ENCODE results near the gene OSBPL6.
"Not testable (repeated sequence)": the region's sequence is repeated elsewhere in the genome, so short reads cannot be mapped to it uniquely, and the experiment has no call there.

Gene OSBPL6

GRCh38 chr2:178301649-178302238, 107.4 kb downstream of the OSBPL6 start:
- DNase-seq (ENCODE audit: low read depth, low spot score): no peak

- DNase-seq (ENCODE audit: low read depth, low spot score): no peak
Measured at GRCh38 chr2:178304333-178304732, 110.0 kb downstream of the OSBPL6 start.

GRCh38 chr2:178306352-178307073, 112.2 kb downstream of the OSBPL6 start:
- no peak for DNase-seq (ENCODE audit: low read depth, low spot score)

- no peak for DNase-seq (ENCODE audit: low read depth, low spot score)
Measured at GRCh38 chr2:178307650-178308049, 113.3 kb downstream of the OSBPL6 start.

- no peak for DNase-seq (ENCODE audit: low read depth, low spot score)
Measured at GRCh38 chr2:178309541-178309940, 115.2 kb downstream of the OSBPL6 start.

GRCh38 chr2:178315078-178315477, 120.8 kb downstream of the OSBPL6 start:
- no peak for DNase-seq (ENCODE audit: low read depth, low spot score)

DNA sequence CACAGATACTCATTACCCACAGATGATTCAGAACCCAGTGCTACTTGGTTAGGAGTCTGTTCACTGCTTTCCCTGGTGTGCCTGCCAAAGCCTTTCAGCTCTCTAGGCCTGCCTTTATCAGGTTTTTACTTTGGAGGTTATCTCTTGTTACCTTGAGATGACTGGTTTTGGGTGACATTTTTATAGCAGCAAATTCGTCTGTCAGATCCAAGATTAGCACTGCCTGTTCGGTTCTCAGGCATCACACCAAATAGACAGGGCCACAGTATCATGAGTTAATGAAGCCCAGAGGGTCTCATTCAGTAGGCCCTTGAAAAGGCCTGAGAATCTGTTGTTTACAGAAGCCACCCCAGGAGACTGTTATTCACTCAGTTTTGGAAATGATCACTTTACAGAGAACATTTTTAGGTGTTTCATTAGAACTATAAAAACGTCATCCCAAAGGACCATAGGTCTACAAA, 121.2 kb downstream of the OSBPL6 start:
- DNase-seq (ENCODE audit: low read depth, low spot score): no peak

DNA sequence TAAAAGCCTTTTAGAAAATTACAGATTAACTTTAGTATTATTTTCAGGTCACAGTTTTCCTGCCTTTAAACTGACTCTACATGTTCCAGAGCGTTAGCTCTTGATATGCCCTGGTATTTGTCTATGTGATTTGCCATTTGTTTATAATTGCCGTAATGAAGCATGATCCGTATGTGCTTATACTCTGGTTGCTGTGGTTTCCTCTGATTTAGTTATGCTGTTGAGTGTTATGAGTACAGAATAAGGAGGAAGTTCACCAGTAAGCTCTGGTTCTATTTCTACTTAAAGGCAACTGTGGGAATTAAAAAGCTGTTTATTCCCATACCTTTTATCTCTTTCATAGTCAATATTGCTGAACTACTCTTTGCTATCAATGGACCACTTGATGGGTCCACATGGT, 123.5 kb downstream of the OSBPL6 start:
- DNase-seq (ENCODE audit: low read depth, low spot score): no peak

DNA sequence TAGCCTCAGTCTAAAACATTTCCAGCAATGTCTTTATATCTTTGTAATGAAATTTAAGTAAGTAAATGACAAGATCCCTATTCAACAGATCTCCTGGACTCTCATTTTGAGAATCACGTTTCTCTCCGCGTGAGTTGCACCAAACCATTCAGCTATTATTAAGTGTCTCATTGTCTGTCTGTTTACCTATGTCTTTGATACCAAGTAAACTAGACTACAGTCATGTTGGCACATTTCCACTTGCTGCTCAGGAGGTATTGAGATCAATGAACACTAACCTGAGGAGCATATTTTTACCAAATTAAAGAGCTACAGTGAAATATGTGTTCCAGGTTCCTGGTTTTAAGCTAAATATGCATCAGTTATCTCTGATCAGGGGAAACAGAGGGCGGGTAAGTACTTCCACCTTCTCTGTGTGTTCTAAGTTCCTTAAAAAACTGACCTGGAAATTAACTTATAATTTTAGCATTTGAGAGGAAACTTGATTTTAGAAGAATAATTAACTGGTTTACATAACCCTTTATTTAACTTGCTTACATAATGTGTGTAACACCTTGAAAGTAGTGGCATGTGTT, 125.8 kb downstream of the OSBPL6 start:
- no peak for DNase-seq (ENCODE audit: low read depth, low spot score)

GRCh38 chr2:178322068-178322467, 127.8 kb downstream of the OSBPL6 start:
- no peak for DNase-seq (ENCODE audit: low read depth, low spot score)

GRCh38 chr2:178323331-178323730, 129.0 kb downstream of the OSBPL6 start:
- DNase-seq (ENCODE audit: low read depth, low spot score): not testable (repeated sequence)

GRCh38 chr2:178324077-178324476, 129.8 kb downstream of the OSBPL6 start:
- no peak for DNase-seq (ENCODE audit: low read depth, low spot score)

DNA sequence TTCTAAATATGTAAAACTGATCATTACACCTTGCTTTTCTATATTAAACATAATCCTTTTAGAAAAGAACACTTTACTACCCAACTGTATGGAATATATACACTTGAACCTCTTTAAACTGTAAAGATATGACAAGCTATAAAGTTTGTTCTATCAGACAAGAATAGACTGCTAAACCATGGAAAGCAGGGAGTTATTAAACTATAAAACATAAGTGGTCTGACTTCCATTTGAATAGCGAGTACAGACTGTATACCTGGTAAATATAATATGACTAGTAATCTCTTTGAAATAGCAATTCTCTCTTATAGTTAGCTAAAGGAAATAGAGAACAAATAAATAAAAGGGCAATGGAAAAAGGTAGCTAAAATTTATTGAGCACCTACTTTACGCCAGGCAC, 131.0 kb downstream of the OSBPL6 start:
- no peak for DNase-seq (ENCODE audit: low read depth, low spot score)

DNA sequence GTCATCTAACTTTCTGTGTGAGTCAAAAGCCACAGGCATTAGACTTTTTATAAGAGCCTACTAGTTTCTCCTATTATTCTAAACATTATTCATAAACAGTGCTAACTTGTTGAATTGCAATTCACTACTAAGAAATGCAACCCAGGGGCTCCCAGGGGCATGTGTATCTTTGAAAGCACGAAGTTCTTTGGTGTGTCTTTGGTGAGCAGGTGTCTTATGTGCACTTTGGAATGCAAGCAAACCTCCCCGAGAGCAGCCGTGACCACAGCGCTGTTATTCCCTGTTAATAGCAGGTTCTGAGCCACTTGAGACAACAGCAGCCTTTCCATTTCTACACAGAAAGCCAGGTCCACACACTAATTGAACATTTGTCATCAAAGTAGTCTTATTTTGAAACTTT, 133.2 kb downstream of the OSBPL6 start:
- DNase-seq (ENCODE audit: low read depth, low spot score): no peak

GRCh38 chr2:178328037-178328436, 133.7 kb downstream of the OSBPL6 start:
- no peak for DNase-seq (ENCODE audit: low read depth, low spot score)

- DNase-seq (ENCODE audit: low read depth, low spot score): no peak
Measured at GRCh38 chr2:178330175-178331017, 136.1 kb downstream of the OSBPL6 start.

- no peak for DNase-seq (ENCODE audit: low read depth, low spot score)
Measured at GRCh38 chr2:178331474-178332432, 137.4 kb downstream of the OSBPL6 start.

- no peak for DNase-seq (ENCODE audit: low read depth, low spot score)
Measured at GRCh38 chr2:178333851-178334250, 139.5 kb downstream of the OSBPL6 start.

- DNase-seq (ENCODE audit: low read depth, low spot score): no peak
Measured at GRCh38 chr2:178335230-178335629, 140.9 kb downstream of the OSBPL6 start.

GRCh38 chr2:178344121-178344520, 149.8 kb downstream of the OSBPL6 start:
- DNase-seq (ENCODE audit: low read depth, low spot score): no peak

DNA sequence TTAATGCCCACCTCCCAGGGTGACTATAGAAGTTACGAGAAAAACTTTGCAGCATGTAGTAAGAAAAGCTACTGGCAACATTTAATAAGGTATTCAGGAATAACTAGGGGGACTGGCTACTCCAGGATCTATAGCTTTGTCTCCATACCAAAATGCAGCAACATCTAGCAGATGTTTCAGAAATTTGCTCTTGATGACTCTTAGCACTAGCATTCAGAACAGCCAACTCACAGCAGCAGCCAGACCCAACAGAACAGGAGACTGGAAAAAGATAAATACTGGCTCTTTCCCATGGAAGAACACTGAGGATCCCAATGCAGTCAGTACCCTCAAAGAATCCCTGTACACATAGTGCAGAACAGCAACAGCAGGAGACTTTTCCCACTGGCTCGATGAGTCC, 151.6 kb downstream of the OSBPL6 start:
- DNase-seq (ENCODE audit: low read depth, low spot score): no peak

Data from brain pericyte (primary cell).